HEK293T (cell line): ENCODE data around the gene CHST15.

Source experiments
- CTCF ChIA-PET: fragments of 350-600 bp; formaldehyde crosslinking; extraction: SDS; loops from one replicate; lab custom pipeline; 2021; ENCODE audit warnings: antibody characterized with exemption, inconsistent platforms; lab: Yijun Ruan, JAX
- POLR2A ChIA-PET: fragments of 350-600 bp; formaldehyde crosslinking; extraction: SDS; loops from one replicate; lab custom pipeline; 2020; ENCODE audit warnings: antibody characterized with exemption, inconsistent platforms; lab: Yijun Ruan, JAX
- DNase-seq: peaks from one replicate; pipeline ENCODE4 v3.0.0; 2012; ENCODE audit warnings: mixed read lengths; ENCODE audit errors: extremely low spot score
- BHLHE40 ChIP-seq: fragments of 450-650 bp; IDR thresholded peaks from 2 replicates; pipeline ENCODE4 v1.6.1; 2016; ENCODE audit warnings: mild to moderate bottlenecking, moderate library complexity, borderline replicate concordance
- CTBP1 ChIP-seq: fragments of 450-650 bp; IDR thresholded peaks from 2 replicates; pipeline ENCODE4 v1.6.1; 2016; ENCODE audit warnings: borderline replicate concordance
- ELF4 ChIP-seq: fragments of 450-650 bp; IDR thresholded peaks from 2 replicates; pipeline ENCODE4 v1.6.1; 2017; ENCODE audit warnings: antibody characterized with exemption
- FOXA1 ChIP-seq: fragments of 450-650 bp; IDR thresholded peaks from 2 replicates; pipeline ENCODE4 v1.6.1; 2016; ENCODE audit warnings: mild to moderate bottlenecking
- FOXM1 ChIP-seq: fragments of 450-650 bp; IDR thresholded peaks from 2 replicates; pipeline ENCODE4 v1.6.1; 2017; ENCODE audit warnings: mild to moderate bottlenecking, borderline replicate concordance
- LEF1 ChIP-seq: fragments of 450-650 bp; IDR thresholded peaks from 2 replicates; pipeline ENCODE4 v1.6.1; 2017; ENCODE audit warnings: mild to moderate bottlenecking, borderline replicate concordance
- NFRKB ChIP-seq: fragments of 450-650 bp; IDR thresholded peaks from 2 replicates; pipeline ENCODE4 v1.6.1; 2016; ENCODE audit warnings: mild to moderate bottlenecking, moderate library complexity
- SUZ12 ChIP-seq: fragments of 450-650 bp; IDR thresholded peaks from 2 replicates; pipeline ENCODE4 v1.6.1; 2016; ENCODE audit warnings: mild to moderate bottlenecking
- TARDBP ChIP-seq: fragments of 450-650 bp; IDR thresholded peaks from 2 replicates; pipeline ENCODE4 v1.6.1; 2016
- ZNF384 ChIP-seq: fragments of 450-650 bp; IDR thresholded peaks from 2 replicates; pipeline ENCODE4 v1.6.1; 2016

CHST15 gene

DNA sequence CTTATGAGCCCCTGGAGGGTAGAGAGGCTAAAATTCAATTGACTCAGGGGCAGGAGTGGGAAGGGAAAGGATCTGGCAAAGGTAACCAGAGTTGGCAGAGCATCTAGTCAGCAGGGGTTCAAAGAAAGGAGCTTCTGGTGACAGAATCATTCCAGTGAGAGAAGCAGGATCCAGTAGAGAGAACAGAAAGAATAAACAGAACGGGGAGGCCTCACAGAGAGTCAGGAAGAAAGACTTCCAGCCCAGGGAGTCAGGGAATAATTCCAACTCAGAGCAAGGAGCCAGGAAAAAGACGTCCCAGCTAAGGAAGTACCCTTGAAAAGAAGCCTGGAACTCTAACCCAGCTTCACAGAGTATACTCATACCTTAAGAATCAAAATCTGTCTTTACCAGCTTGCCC, 135.2 kb downstream of the CHST15 start:
- TF ChIP-seq ELF4, result no peak
- TF ChIP-seq TARDBP, result no peak
- TF ChIP-seq ZNF384, result no peak
- no peak for TF ChIP-seq FOXA1
- no peak for TF ChIP-seq CTBP1
- TF ChIP-seq FOXM1, result no peak
- no peak for TF ChIP-seq SUZ12
- no peak for TF ChIP-seq LEF1
- no peak for TF ChIP-seq NFRKB
- TF ChIP-seq BHLHE40, result no peak
- POLR2A ChIA-PET, result no interaction called here
- CTCF ChIA-PET, result no interaction called here
- no peak for DNase-seq
